Fibroblast of villous mesenchyme (primary cell): ENCODE measurements around the gene ZNRD2. TPM values are rescaled to one million over a fixed set of nuclear protein-coding genes. Genes with fewer than 3 reads are reported as not detected.

Source experiments
- DNase-seq: peaks from one replicate; pipeline ENCODE4 v3.0.0-alpha.2; 2010; ENCODE audit warnings: low read depth
- H3K4me3 ChIP-seq: 2 replicates; pipeline ENCODE4 v1.5.1; 2011; ENCODE audit warnings: low read depth, mild to moderate bottlenecking, low read length
- CTCF ChIP-seq: IDR thresholded peaks from 2 replicates; pipeline ENCODE4 v1.5.1; 2012; ENCODE audit warnings: low read depth, mild to moderate bottlenecking, low read length; ENCODE audit not compliant: insufficient read depth
- total RNA-seq: library from RNA; depleted of rRNA; stranded (reverse); fragments of >200 nt; gene quantifications from 2 replicates; pipeline ENCODE4 v1.2.3, GENCODE V29; 2012

ZNRD2 gene
- total RNA-seq, 1 donor: 31.1 TPM

GRCh38 chr11:65609229-65609628 lies 39.0 kb downstream of the ZNRD2 start:
- DNase-seq: no peak
- no peak for TF ChIP-seq CTCF
- H3K4me3 ChIP-seq: no peak overlapping the region

- TF ChIP-seq CTCF: no peak
- H3K4me3 ChIP-seq: no peak overlapping the region
- no peak for DNase-seq
These were observed 39.4 kb downstream of the ZNRD2 start for GRCh38 chr11:65609665-65610064.

- TF ChIP-seq CTCF: no peak
- DNase-seq: no peak
- no peak overlapping the region for H3K4me3 ChIP-seq
These were observed 40.1 kb downstream of the ZNRD2 start for GRCh38 chr11:65610404-65610803.

GRCh38 chr11:65611028-65611757 lies 40.9 kb downstream of the ZNRD2 start:
- no peak for TF ChIP-seq CTCF
- DNase-seq: no peak
- H3K4me3 ChIP-seq: peak overlapping the region; percentile 89

- H3K4me3 ChIP-seq: peak overlapping the region; percentile 89
- no peak for DNase-seq
- no peak for TF ChIP-seq CTCF
These were observed 41.7 kb downstream of the ZNRD2 start for GRCh38 chr11:65611758-65612603.

GRCh38 chr11:65612691-65613090 lies 42.4 kb downstream of the ZNRD2 start:
- peak overlapping the region; percentile 89 for H3K4me3 ChIP-seq
- no peak for DNase-seq
- TF ChIP-seq CTCF: no peak
